B cell (primary cell): ENCODE results near the gene RIMS3. TPM values are rescaled to one million over a fixed set of nuclear protein-coding genes. Genes with fewer than 3 reads are reported as not detected.

ENCODE experiments used
- ATAC-seq: fragments of 200-7000 bp; cut with Tn5 transposase; one replicate; pipeline ENCODE4 v1.10.0; 2021; ENCODE audit warnings: low read depth, mild to moderate bottlenecking, moderate number of reproducible peaks, moderate library complexity
- CTCF ChIA-PET: fragments of 350-600 bp; sonication (Branson Sonifier 250); formaldehyde crosslinking; loops from one replicate; lab custom pipeline; 2021; ENCODE audit warnings: antibody characterized with exemption, inconsistent platforms; lab: Charles Lee
- POLR2A ChIA-PET: fragments of 350-600 bp; sonication (Branson Sonifier 250); formaldehyde crosslinking; loops from one replicate; lab custom pipeline; 2021; ENCODE audit warnings: antibody characterized with exemption; lab: Charles Lee
- DNase-seq: peaks from one replicate; pipeline ENCODE4 v3.0.0; 2013
- H2AFZ ChIP-seq: 2 replicates; pipeline ENCODE4 v1.6.1; 2012; ENCODE audit warnings: mild to moderate bottlenecking, low read depth, low read length; ENCODE audit not compliant: insufficient read depth, poor library complexity, severe bottlenecking
- H3K27ac ChIP-seq, 2 donors: 1 replicate in 1 of 2; 2 replicates in 1 of 2; pipeline ENCODE4 v1.5.1; 2012 to 2013; ENCODE audit warnings: low read length in 2 of 2, mild to moderate bottlenecking in 2 of 2, moderate library complexity in 1 of 2
- H3K27me3 ChIP-seq, 4 experiments: fragments of 200-600 bp in 1 of 4; sonication (generic) in 1 of 4; replicated peaks in 1 of 4; 1 replicate in 2 of 4; 2 replicates in 2 of 4; pipeline versions ENCODE4 v1.6.1 to v1.7.0; 2013 to 2016; ENCODE audit warnings: low read length in 3 of 4, mild to moderate bottlenecking in 2 of 4, mixed read lengths in 1 of 4, moderate library complexity in 1 of 4; ENCODE audit not compliant: insufficient read depth in 4 of 4, control insufficient read depth in 3 of 4; ENCODE audit errors: control extremely low read depth in 1 of 4
- H3K36me3 ChIP-seq, 2 experiments: replicated peaks in 1 of 2; 1 replicate in 1 of 2; 2 replicates in 1 of 2; pipeline versions ENCODE4 v1.6.1 to v1.7.1; 2013; ENCODE audit warnings: low read length in 1 of 2; ENCODE audit not compliant: insufficient read depth in 2 of 2, control insufficient read depth in 1 of 2; ENCODE audit errors: control extremely low read depth in 1 of 2, extremely low read depth in 1 of 2
- H3K4me1 ChIP-seq, 2 donors: fragments of 200-600 bp in 1 of 2; sonication (generic) in 1 of 2; 1 replicate in 1 of 2; 2 replicates in 1 of 2; pipeline versions ENCODE4 v1.5.1 to v1.6.1; 2013 to 2017; ENCODE audit warnings: low read length in 2 of 2; ENCODE audit not compliant: control insufficient read depth in 2 of 2, insufficient read depth in 2 of 2
- H3K4me2 ChIP-seq: replicated peaks from 2 replicates; pipeline ENCODE3; 2012; ENCODE audit warnings: mild to moderate bottlenecking, low read depth, low read length; ENCODE audit not compliant: poor library complexity, severe bottlenecking
- H3K4me3 ChIP-seq, 5 experiments: fragments of 200-600 bp in 1 of 5; sonication (generic) in 1 of 5; 1 replicate in 3 of 5; 2 replicates in 2 of 5; pipeline versions ENCODE4 v1.5.1 to v1.7.0; 2011 to 2016; ENCODE audit warnings: low read length in 4 of 5, mild to moderate bottlenecking in 4 of 5, low read depth in 2 of 5, control low read depth in 1 of 5, moderate library complexity in 1 of 5; ENCODE audit not compliant: insufficient read depth in 1 of 5; ENCODE audit errors: control extremely low read depth in 1 of 5, extremely low read depth in 1 of 5
- H3K79me2 ChIP-seq: fragments of 200-600 bp; sonication (generic); one replicate; pipeline ENCODE4 v1.6.0; 2016; ENCODE audit warnings: low read length; ENCODE audit not compliant: control insufficient read depth, insufficient read depth
- H3K9ac ChIP-seq: fragments of 200-600 bp; sonication (generic); 2 replicates; pipeline ENCODE4 v1.6.1; 2017; ENCODE audit warnings: mild to moderate bottlenecking, low read length, moderate library complexity
- H3K9me3 ChIP-seq, 3 donors: one replicate each; pipeline versions ENCODE4 v1.6.1 to v1.7.1; 2013; ENCODE audit warnings: low read length in 2 of 3; ENCODE audit not compliant: control insufficient read depth in 2 of 3, insufficient read depth in 1 of 3; ENCODE audit errors: control extremely low read depth in 1 of 3
- H4K20me1 ChIP-seq: 2 replicates; pipeline ENCODE4 v1.6.0; 2012; ENCODE audit warnings: mild to moderate bottlenecking, low read length; ENCODE audit not compliant: insufficient read depth, control insufficient read depth, poor library complexity, severe bottlenecking
- H3K27ac Mint-ChIP-seq: one replicate; pipeline ENCODE4 v1.8.0; 2021; ENCODE audit warnings: mixed read lengths
- H3K27me3 Mint-ChIP-seq: one replicate; pipeline ENCODE4 v1.8.0; 2021; ENCODE audit warnings: mixed read lengths
- H3K4me1 Mint-ChIP-seq: one replicate; pipeline ENCODE4 v1.8.0; 2021; ENCODE audit warnings: mixed read lengths
- H3K4me3 Mint-ChIP-seq: one replicate; pipeline ENCODE4 v1.8.0; 2021; ENCODE audit warnings: mixed read lengths
- H3K9me3 Mint-ChIP-seq: one replicate; pipeline ENCODE4 v1.8.0; 2022; ENCODE audit warnings: mixed read lengths; ENCODE audit not compliant: insufficient read depth
- CTCF ChIP-seq: fragments of 200-600 bp; IDR thresholded peaks from one replicate; pipeline ENCODE4 v1.8.0; 2022; ENCODE audit warnings: antibody characterized with exemption, mild to moderate bottlenecking
- EZH2 ChIP-seq: IDR thresholded peaks from 2 replicates; pipeline ENCODE4 v1.6.1; 2012; ENCODE audit warnings: borderline replicate concordance, low read depth, mild to moderate bottlenecking, moderate library complexity, low read length; ENCODE audit not compliant: insufficient read depth, poor library complexity, severe bottlenecking
- WGBS: methylation state at CpG from one replicate; pipeline ENCODE4 v1.1.5; 2013; ENCODE audit warnings: missing lambda C conversion rate; ENCODE audit not compliant: insufficient coverage; 5-methylcytosine and 5-hydroxymethylcytosine counted together
- intact Hi-C: fragments of 100-400 bp; cut with micrococcal nuclease; formaldehyde crosslinking; loops from one replicate; pipeline ENCODE4 v1.10.0; 2022
- polyA plus RNA-seq: library from polyadenylated mRNA; depleted of rRNA; stranded (reverse); fragments of >200 nt; gene quantifications from 2 replicates; pipeline ENCODE4 v1.2.3, GENCODE V29; 2012
- total RNA-seq, 2 donors: library from RNA; stranded (reverse); fragments of 120-200 nt in 1 of 2; gene quantifications; 1 replicate in 1 of 2; 2 replicates in 1 of 2; pipeline versions ENCODE4 v1.2.3 to v1.2.4, GENCODE V29; 2013 to 2022

Gene RIMS3
- total and polyA plus RNA-seq, 2 donors (not counting 1 experiment from before 2014, with no cell fraction given) = 1.1 to 5.4 TPM

GRCh38 chr1:40662151-40662550 is 3.3 kb downstream of the RIMS3 start:
- DNase-seq (no peak), ATAC-seq (no peak)
- Histone ChIP-seq H3K4me3 (no peak overlapping the region), H3K36me3 (no peaks in the 10 kb centered on the region), H4K20me1 (no peaks in the 10 kb centered on the region), H3K4me2 (no peak overlapping the region), H3K9ac (no peak overlapping the region), H3K27me3 (no peaks in the 10 kb centered on the region), H2AFZ (no peak overlapping the region), H3K4me1 (peaks cover 9 to 18% of the 10 kb centered on the region in 2 donors), H3K79me2 (no peaks in the 10 kb centered on the region), H3K27ac (no peak overlapping the region), H3K9me3 (no peaks in the 10 kb centered on the region)
- H3K4me1 Mint-ChIP-seq = peaks cover 18% of the 10 kb centered on the region
- H3K27ac Mint-ChIP-seq = no peak overlapping the region
- 89% methylated on average over 6 of the region's 6 CpGs for WGBS
- no peaks in the 10 kb centered on the region for H3K9me3 Mint-ChIP-seq
- CTCF ChIA-PET = no interaction called here
- no peaks in the 10 kb centered on the region for H3K27me3 Mint-ChIP-seq
- POLR2A ChIA-PET = no interaction called here
- TF ChIP-seq CTCF (no peak), EZH2 (no peak)
- intact Hi-C loops = no loop called here
- H3K4me3 Mint-ChIP-seq = no peak overlapping the region

GRCh38 chr1:40661678-40662077 is 3.8 kb downstream of the RIMS3 start:
- Histone ChIP-seq H3K9me3 (no peaks in the 10 kb centered on the region), H2AFZ (no peak overlapping the region), H4K20me1 (no peaks in the 10 kb centered on the region), H3K27ac (no peak overlapping the region), H3K9ac (no peak overlapping the region), H3K4me3 (no peak overlapping the region), H3K4me2 (no peak overlapping the region), H3K4me1 (peaks cover 9 to 18% of the 10 kb centered on the region in 2 donors), H3K36me3 (no peaks in the 10 kb centered on the region), H3K79me2 (no peaks in the 10 kb centered on the region), H3K27me3 (no peaks in the 10 kb centered on the region)
- Mint-ChIP-seq H3K9me3 (no peaks in the 10 kb centered on the region), H3K27ac (no peak overlapping the region), H3K27me3 (no peaks in the 10 kb centered on the region), H3K4me1 (peaks cover 18% of the 10 kb centered on the region), H3K4me3 (no peak overlapping the region)
- WGBS = 60% methylated on average over 4 of the region's 5 CpGs
- DNase-seq (no peak), ATAC-seq (no peak)
- intact Hi-C loops = no loop called here
- TF ChIP-seq EZH2 (no peak), CTCF (no peak)
- CTCF ChIA-PET = no interaction called here
- POLR2A ChIA-PET = no interaction called here
